ENCODE results near the gene ABCF1.
A peak's percentile ranks its signal among the peaks of the same experiment; 100 is the strongest.
"Not testable (repeated sequence)": the region's sequence is repeated elsewhere in the genome, so short reads cannot be mapped to it uniquely, and the experiment has no call there.

The ABCF1 gene

GRCh38 chr6:30571075-30571761 is at the start of gene ABCF1:
Gene ABCF1, plus strand, starts transcription at chr6:30571442. Its CDS starts 46 bp downstream, at chr6:30571488.
- no peak for TF ChIP-seq CTCF (IDR thresholded peaks at IDR 0.05; ENCODE audit: borderline replicate concordance, insufficient read depth, low read depth, low read length)
- peak within 1 kb of the TSS; percentile 73 for H3K4me3 ChIP-seq (ENCODE audit: low read depth, low read length)

- H3K4me3 ChIP-seq (ENCODE audit: low read depth, low read length): not testable (repeated sequence)
Measured at GRCh38 chr6:30521952-30522351, 49.3 kb upstream of the ABCF1 start.

GRCh38 chr6:30526444-30526843 is 44.8 kb upstream of the ABCF1 start:
- H3K4me3 ChIP-seq (ENCODE audit: low read depth, low read length): not testable (repeated sequence)

GRCh38 chr6:30529349-30529875 is 41.8 kb upstream of the ABCF1 start:
- not testable (repeated sequence) for H3K4me3 ChIP-seq (ENCODE audit: low read depth, low read length)

GRCh38 chr6:30530014-30530413 is 41.2 kb upstream of the ABCF1 start:
- no peak overlapping the region for H3K4me3 ChIP-seq (ENCODE audit: low read depth, low read length)
- no peak for TF ChIP-seq CTCF (IDR thresholded peaks at IDR 0.05; ENCODE audit: borderline replicate concordance, insufficient read depth, low read depth, low read length)

GRCh38 chr6:30533460-30534294 is 37.6 kb upstream of the ABCF1 start:
- no peak overlapping the region for H3K4me3 ChIP-seq (ENCODE audit: low read depth, low read length)
- no peak for TF ChIP-seq CTCF (IDR thresholded peaks at IDR 0.05; ENCODE audit: borderline replicate concordance, insufficient read depth, low read depth, low read length)

GRCh38 chr6:30537931-30538330 is 33.3 kb upstream of the ABCF1 start:
- TF ChIP-seq CTCF (IDR thresholded peaks at IDR 0.05; ENCODE audit: borderline replicate concordance, insufficient read depth, low read depth, low read length): no peak

GRCh38 chr6:30541515-30542403 is 29.5 kb upstream of the ABCF1 start:
- no peak overlapping the region for H3K4me3 ChIP-seq (ENCODE audit: low read depth, low read length)

More at GRCh38 chr6:30537931-30538330, 33.3 kb upstream of the ABCF1 start:
- H3K4me3 ChIP-seq (ENCODE audit: low read depth, low read length): no peak overlapping the region

More at GRCh38 chr6:30541515-30542403, 29.5 kb upstream of the ABCF1 start:
- peak; percentile 93 for TF ChIP-seq CTCF (IDR thresholded peaks at IDR 0.05; ENCODE audit: borderline replicate concordance, insufficient read depth, low read depth, low read length)
